Upper lobe of right lung (tissue), 1 donor: ENCODE results near the gene LTA4H. TPM values are rescaled to one million over a fixed set of nuclear protein-coding genes. Genes with fewer than 3 reads are reported as not detected.
"Not testable (repeated sequence)": the region's sequence is repeated elsewhere in the genome, so short reads cannot be mapped to it uniquely, and the experiment has no call there.

Experiments
- ATAC-seq: fragments of 200-7000 bp; cut with Tn5 transposase; one replicate; pipeline ENCODE4 v1.9.1; 2020; ENCODE audit warnings: mild to moderate bottlenecking, moderate library complexity
- DNase-seq: peaks from one replicate; pipeline ENCODE4 v3.0.0-alpha.2; 2020
- H3K27ac ChIP-seq: fragments of 200-600 bp; one replicate; pipeline ENCODE4 v1.8.0; 2022
- H3K27me3 ChIP-seq: fragments of 200-600 bp; one replicate; pipeline ENCODE4 v1.8.0; 2022; ENCODE audit warnings: mild to moderate bottlenecking
- H3K36me3 ChIP-seq: fragments of 200-600 bp; one replicate; pipeline ENCODE4 v1.8.0; 2022
- H3K4me1 ChIP-seq: fragments of 200-600 bp; one replicate; pipeline ENCODE4 v1.8.0; 2022
- H3K4me3 ChIP-seq: fragments of 200-600 bp; one replicate; pipeline ENCODE4 v1.8.0; 2022; ENCODE audit warnings: mild to moderate bottlenecking
- H3K9me3 ChIP-seq: fragments of 200-600 bp; one replicate; pipeline ENCODE4 v1.8.0; 2022
- CTCF ChIP-seq: fragments of 200-600 bp; IDR thresholded peaks from one replicate; pipeline ENCODE4 v1.8.0; 2022; ENCODE audit warnings: antibody characterized with exemption
- intact Hi-C: fragments of 100-400 bp; cut with DNase I; formaldehyde crosslinking; loops from one replicate; pipeline ENCODE4 v1.11.0; 2022
- total RNA-seq: library from RNA; stranded (reverse); fragmentation: NEBNext Ultra II Directional; extraction: Animal tissue kit (Norgen Biotek cat#: 25700); gene quantifications from one replicate; pipeline ENCODE4 v1.2.1, GENCODE V29; 2021
- donor health status: DM: no; HTN: yes; CAD: no; lungs with severe emphysema.

LTA4H gene
- total RNA-seq, 1 donor from 2014 or later: 314 TPM

- Histone ChIP-seq H3K36me3 (no peaks in the 10 kb centered on the region), H3K27ac (no peak overlapping the region), H3K9me3 (no peaks in the 10 kb centered on the region), H3K4me1 (no peaks in the 10 kb centered on the region), H3K27me3 (no peaks in the 10 kb centered on the region), H3K4me3 (no peak overlapping the region)
- ATAC-seq (no peak), DNase-seq (no peak)
- no peak for TF ChIP-seq CTCF
- intact Hi-C loops: no loop called here
Measured at GRCh38 chr12:95976416-95976832, 59.0 kb downstream of the LTA4H start.

GRCh38 chr12:95975491-95975890, 59.9 kb downstream of the LTA4H start:
- DNase-seq: no peak
- Histone ChIP-seq H3K4me3 (no peak overlapping the region), H3K4me1 (no peaks in the 10 kb centered on the region), H3K9me3 (no peaks in the 10 kb centered on the region), H3K27me3 (no peaks in the 10 kb centered on the region), H3K36me3 (no peaks in the 10 kb centered on the region), H3K27ac (no peak overlapping the region)
- TF ChIP-seq CTCF: no peak
- intact Hi-C loops: no loop called here
- no peak for ATAC-seq

- Histone ChIP-seq H3K4me3 (no peak overlapping the region), H3K27ac (no peak overlapping the region), H3K36me3 (no peaks in the 10 kb centered on the region), H3K4me1 (no peaks in the 10 kb centered on the region), H3K27me3 (no peaks in the 10 kb centered on the region), H3K9me3 (no peaks in the 10 kb centered on the region)
- TF ChIP-seq CTCF: no peak
- ATAC-seq (no peak), DNase-seq (no peak)
- intact Hi-C loops: no loop called here
Measured at GRCh38 chr12:95974358-95974757, 61.0 kb downstream of the LTA4H start.

- Histone ChIP-seq H3K36me3 (no peaks in the 10 kb centered on the region), H3K4me3 (no peak overlapping the region), H3K27ac (no peak overlapping the region), H3K27me3 (no peaks in the 10 kb centered on the region), H3K4me1 (no peaks in the 10 kb centered on the region), H3K9me3 (no peaks in the 10 kb centered on the region)
- no peak for TF ChIP-seq CTCF
- DNase-seq (no peak), ATAC-seq (no peak)
- intact Hi-C loops: no loop called here
Measured at GRCh38 chr12:95972832-95973456, 62.4 kb downstream of the LTA4H start.

GRCh38 chr12:95970905-95971304, 64.5 kb downstream of the LTA4H start:
- TF ChIP-seq CTCF: no peak
- no peak overlapping the region for H3K4me3 ChIP-seq
- ATAC-seq: no peak
- DNase-seq: no peak
- H3K9me3 ChIP-seq: no peaks in the 10 kb centered on the region
- H3K27me3 ChIP-seq: no peaks in the 10 kb centered on the region
- no peak overlapping the region for H3K27ac ChIP-seq
- H3K4me1 ChIP-seq: no peaks in the 10 kb centered on the region
- intact Hi-C loops: no loop called here
- H3K36me3 ChIP-seq: no peaks in the 10 kb centered on the region

- DNase-seq, H3K9me3 ChIP-seq, H3K36me3 ChIP-seq, H3K4me3 ChIP-seq, intact Hi-C loops, H3K27me3 ChIP-seq, H3K4me1 ChIP-seq, ATAC-seq, H3K27ac ChIP-seq: not testable (repeated sequence)
Measured at GRCh38 chr12:95969116-95969515, 66.3 kb downstream of the LTA4H start.
